Measurements from ENCODE around the gene ZDHHC14.
"Not testable (repeated sequence)": the region's sequence is repeated elsewhere in the genome, so short reads cannot be mapped to it uniquely, and the experiment has no call there.

Gene ZDHHC14

GRCh38 chr6:157556144-157556645, 175.2 kb downstream of the ZDHHC14 start:
- H3K4me3 ChIP-seq (ENCODE audit: low read length in 2 of 2) = no peak overlapping the region
- H3K9ac ChIP-seq (ENCODE audit: low read length in 2 of 2) = no peak overlapping the region
- H3K27ac ChIP-seq (ENCODE audit: low read length) = no peak overlapping the region
- no peaks in the 10 kb centered on the region for H3K4me1 ChIP-seq (ENCODE audit: control insufficient read depth, insufficient read depth, low read length)
- no peaks in the 10 kb centered on the region for H3K27me3 ChIP-seq (ENCODE audit: control insufficient read depth in 1 of 2, insufficient read depth in 2 of 2, low read length in 2 of 2)
- no peaks in the 10 kb centered on the region for H3K9me3 ChIP-seq (ENCODE audit: control insufficient read depth in 2 of 2, low read length in 2 of 2)
- no peaks in the 10 kb centered on the region for H3K36me3 ChIP-seq (ENCODE audit: control insufficient read depth in 2 of 2, insufficient read depth in 2 of 2, low read length in 2 of 2)

- no peaks in the 10 kb centered on the region for H3K36me3 ChIP-seq (ENCODE audit: control insufficient read depth in 2 of 2, insufficient read depth in 2 of 2, low read length in 2 of 2)
- H3K9ac ChIP-seq (ENCODE audit: low read length in 2 of 2) = no peak overlapping the region
- no peak overlapping the region for H3K27ac ChIP-seq (ENCODE audit: low read length)
- no peak overlapping the region for H3K4me3 ChIP-seq (ENCODE audit: low read length in 2 of 2)
- H3K4me1 ChIP-seq (ENCODE audit: control insufficient read depth, insufficient read depth, low read length) = no peaks in the 10 kb centered on the region
- no peaks in the 10 kb centered on the region for H3K9me3 ChIP-seq (ENCODE audit: control insufficient read depth in 2 of 2, low read length in 2 of 2)
- H3K27me3 ChIP-seq (ENCODE audit: control insufficient read depth in 1 of 2, insufficient read depth in 2 of 2, low read length in 2 of 2) = no peaks in the 10 kb centered on the region
These were observed 175.9 kb downstream of the ZDHHC14 start for GRCh38 chr6:157556671-157557430.

GRCh38 chr6:157557559-157557958, 176.6 kb downstream of the ZDHHC14 start:
- H3K9me3 ChIP-seq (ENCODE audit: control insufficient read depth in 2 of 2, low read length in 2 of 2) = no peaks in the 10 kb centered on the region
- no peak overlapping the region for H3K27ac ChIP-seq (ENCODE audit: low read length)
- H3K27me3 ChIP-seq (ENCODE audit: control insufficient read depth in 1 of 2, insufficient read depth in 2 of 2, low read length in 2 of 2) = no peaks in the 10 kb centered on the region
- no peak overlapping the region for H3K9ac ChIP-seq (ENCODE audit: low read length in 2 of 2)
- no peak overlapping the region for H3K4me3 ChIP-seq (ENCODE audit: low read length in 2 of 2)
- no peaks in the 10 kb centered on the region for H3K4me1 ChIP-seq (ENCODE audit: control insufficient read depth, insufficient read depth, low read length)
- no peaks in the 10 kb centered on the region for H3K36me3 ChIP-seq (ENCODE audit: control insufficient read depth in 2 of 2, insufficient read depth in 2 of 2, low read length in 2 of 2)

GRCh38 chr6:157558049-157558448, 177.1 kb downstream of the ZDHHC14 start:
- Histone ChIP-seq H3K9ac (ENCODE audit: low read length in 2 of 2) (no peak overlapping the region), H3K27me3 (ENCODE audit: control insufficient read depth in 1 of 2, insufficient read depth in 2 of 2, low read length in 2 of 2) (no peaks in the 10 kb centered on the region), H3K36me3 (ENCODE audit: control insufficient read depth in 2 of 2, insufficient read depth in 2 of 2, low read length in 2 of 2) (no peaks in the 10 kb centered on the region), H3K4me3 (ENCODE audit: low read length in 2 of 2) (no peak overlapping the region), H3K4me1 (ENCODE audit: control insufficient read depth, insufficient read depth, low read length) (no peaks in the 10 kb centered on the region), H3K9me3 (ENCODE audit: control insufficient read depth in 2 of 2, low read length in 2 of 2) (no peaks in the 10 kb centered on the region), H3K27ac (ENCODE audit: low read length) (no peak overlapping the region)

GRCh38 chr6:157558487-157559200, 177.7 kb downstream of the ZDHHC14 start:
- Histone ChIP-seq H3K36me3 (ENCODE audit: control insufficient read depth in 2 of 2, insufficient read depth in 2 of 2, low read length in 2 of 2) (no peaks in the 10 kb centered on the region), H3K27me3 (ENCODE audit: control insufficient read depth in 1 of 2, insufficient read depth in 2 of 2, low read length in 2 of 2) (no peaks in the 10 kb centered on the region), H3K4me1 (ENCODE audit: control insufficient read depth, insufficient read depth, low read length) (no peaks in the 10 kb centered on the region), H3K27ac (ENCODE audit: low read length) (no peak overlapping the region), H3K4me3 (ENCODE audit: low read length in 2 of 2) (no peak overlapping the region), H3K9ac (ENCODE audit: low read length in 2 of 2) (no peak overlapping the region), H3K9me3 (ENCODE audit: control insufficient read depth in 2 of 2, low read length in 2 of 2) (no peaks in the 10 kb centered on the region)

GRCh38 chr6:157559201-157559756, 178.3 kb downstream of the ZDHHC14 start:
- Histone ChIP-seq H3K4me3 (ENCODE audit: low read length in 2 of 2) (no peak overlapping the region), H3K27ac (ENCODE audit: low read length) (no peak overlapping the region), H3K36me3 (ENCODE audit: control insufficient read depth in 2 of 2, insufficient read depth in 2 of 2, low read length in 2 of 2) (no peaks in the 10 kb centered on the region), H3K27me3 (ENCODE audit: control insufficient read depth in 1 of 2, insufficient read depth in 2 of 2, low read length in 2 of 2) (no peaks in the 10 kb centered on the region), H3K9me3 (ENCODE audit: control insufficient read depth in 2 of 2, low read length in 2 of 2) (no peaks in the 10 kb centered on the region), H3K4me1 (ENCODE audit: control insufficient read depth, insufficient read depth, low read length) (no peaks in the 10 kb centered on the region), H3K9ac (ENCODE audit: low read length in 2 of 2) (no peak overlapping the region)

- not testable (repeated sequence) for H3K4me3 ChIP-seq (ENCODE audit: low read length in 2 of 2); H3K9ac ChIP-seq (ENCODE audit: low read length in 2 of 2); H3K27me3 ChIP-seq (ENCODE audit: control insufficient read depth in 1 of 2, insufficient read depth in 2 of 2, low read length in 2 of 2)
These were observed 179.1 kb downstream of the ZDHHC14 start for GRCh38 chr6:157560063-157560462.

GRCh38 chr6:157560691-157561413, 179.9 kb downstream of the ZDHHC14 start:
- Histone ChIP-seq H3K36me3 (ENCODE audit: control insufficient read depth in 2 of 2, insufficient read depth in 2 of 2, low read length in 2 of 2) (no peaks in the 10 kb centered on the region), H3K4me1 (ENCODE audit: control insufficient read depth, insufficient read depth, low read length) (no peaks in the 10 kb centered on the region), H3K9ac (ENCODE audit: low read length in 2 of 2) (no peak overlapping the region), H3K9me3 (ENCODE audit: control insufficient read depth in 2 of 2, low read length in 2 of 2) (no peaks in the 10 kb centered on the region), H3K27me3 (ENCODE audit: control insufficient read depth in 1 of 2, insufficient read depth in 2 of 2, low read length in 2 of 2) (no peaks in the 10 kb centered on the region), H3K4me3 (ENCODE audit: low read length in 2 of 2) (no peak overlapping the region), H3K27ac (ENCODE audit: low read length) (no peak overlapping the region)

More at GRCh38 chr6:157560063-157560462, 179.1 kb downstream of the ZDHHC14 start:
- H3K4me1 ChIP-seq (ENCODE audit: control insufficient read depth, insufficient read depth, low read length); H3K36me3 ChIP-seq (ENCODE audit: control insufficient read depth in 2 of 2, insufficient read depth in 2 of 2, low read length in 2 of 2); H3K27ac ChIP-seq (ENCODE audit: low read length); H3K9me3 ChIP-seq (ENCODE audit: control insufficient read depth in 2 of 2, low read length in 2 of 2): not testable (repeated sequence)

GRCh38 chr6:157561414-157561790, 180.4 kb downstream of the ZDHHC14 start:
- H3K27ac ChIP-seq (ENCODE audit: low read length) = no peak overlapping the region
- no peak overlapping the region for H3K9ac ChIP-seq (ENCODE audit: low read length in 2 of 2)
- no peak overlapping the region for H3K4me3 ChIP-seq (ENCODE audit: low read length in 2 of 2)
- no peaks in the 10 kb centered on the region for H3K9me3 ChIP-seq (ENCODE audit: control insufficient read depth in 2 of 2, low read length in 2 of 2)
- no peaks in the 10 kb centered on the region for H3K36me3 ChIP-seq (ENCODE audit: control insufficient read depth in 2 of 2, insufficient read depth in 2 of 2, low read length in 2 of 2)
- no peaks in the 10 kb centered on the region for H3K27me3 ChIP-seq (ENCODE audit: control insufficient read depth in 1 of 2, insufficient read depth in 2 of 2, low read length in 2 of 2)
- no peaks in the 10 kb centered on the region for H3K4me1 ChIP-seq (ENCODE audit: control insufficient read depth, insufficient read depth, low read length)

- no peak overlapping the region for H3K9ac ChIP-seq (ENCODE audit: low read length in 2 of 2)
- no peak overlapping the region for H3K4me3 ChIP-seq (ENCODE audit: low read length in 2 of 2)
- no peaks in the 10 kb centered on the region for H3K4me1 ChIP-seq (ENCODE audit: control insufficient read depth, insufficient read depth, low read length)
- H3K27me3 ChIP-seq (ENCODE audit: control insufficient read depth in 1 of 2, insufficient read depth in 2 of 2, low read length in 2 of 2) = no peaks in the 10 kb centered on the region
- no peaks in the 10 kb centered on the region for H3K9me3 ChIP-seq (ENCODE audit: control insufficient read depth in 2 of 2, low read length in 2 of 2)
- H3K27ac ChIP-seq (ENCODE audit: low read length) = no peak overlapping the region
- H3K36me3 ChIP-seq (ENCODE audit: control insufficient read depth in 2 of 2, insufficient read depth in 2 of 2, low read length in 2 of 2) = no peaks in the 10 kb centered on the region
These were observed 181.2 kb downstream of the ZDHHC14 start for GRCh38 chr6:157561929-157562810.
